HG02884 (cell line): ENCODE data around the gene MYT1.

Experiments used
- ATAC-seq: cut with Tn5 transposase; IDR thresholded peaks from one replicate; pipeline ENCODE4 v1.9.1; 2021; ENCODE audit warnings: mild to moderate bottlenecking, moderate library complexity; ENCODE audit not compliant: unreplicated experiment

Gene MYT1

DNA sequence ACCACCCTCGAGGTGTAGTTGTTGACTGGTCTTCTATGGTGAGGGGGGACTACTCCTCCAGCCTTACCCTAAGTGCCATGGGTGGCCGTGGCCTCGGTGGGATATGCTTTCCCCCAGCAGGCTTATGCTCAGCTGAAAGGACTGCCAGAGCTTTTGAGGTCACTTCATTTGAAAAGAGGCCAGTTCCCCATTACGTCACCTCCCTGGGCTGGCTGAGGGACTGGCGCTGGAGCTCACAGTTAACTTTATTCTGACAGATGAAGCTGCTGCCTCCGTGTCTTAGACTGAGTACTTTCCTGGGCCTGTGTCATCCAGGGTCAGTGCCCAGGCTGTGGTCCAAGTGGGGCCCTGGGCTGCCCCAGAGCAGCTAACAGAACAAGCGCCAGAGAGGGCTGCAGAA is 48.5 kb downstream of the MYT1 start:
- ATAC-seq = no peak

DNA sequence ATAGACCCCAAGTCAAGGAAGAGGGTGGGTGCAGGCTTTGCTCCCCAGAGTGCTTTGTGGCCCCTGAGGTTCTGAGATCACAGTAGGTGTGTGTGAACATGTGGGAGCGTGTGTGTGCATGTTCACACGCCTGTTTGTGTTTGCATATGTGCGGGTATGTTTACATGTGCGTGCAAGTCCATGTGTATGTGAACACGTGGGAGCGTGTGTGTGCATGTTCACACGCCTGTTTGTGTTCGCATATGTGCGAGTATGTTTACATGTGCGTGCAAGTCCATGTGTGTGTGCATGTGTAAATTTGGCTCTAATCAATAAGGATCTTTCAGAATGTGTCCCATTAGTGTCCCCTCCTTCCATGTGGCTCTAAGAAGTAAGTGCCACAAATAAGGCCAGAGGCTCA is 49.9 kb downstream of the MYT1 start:
- no peak for ATAC-seq

DNA sequence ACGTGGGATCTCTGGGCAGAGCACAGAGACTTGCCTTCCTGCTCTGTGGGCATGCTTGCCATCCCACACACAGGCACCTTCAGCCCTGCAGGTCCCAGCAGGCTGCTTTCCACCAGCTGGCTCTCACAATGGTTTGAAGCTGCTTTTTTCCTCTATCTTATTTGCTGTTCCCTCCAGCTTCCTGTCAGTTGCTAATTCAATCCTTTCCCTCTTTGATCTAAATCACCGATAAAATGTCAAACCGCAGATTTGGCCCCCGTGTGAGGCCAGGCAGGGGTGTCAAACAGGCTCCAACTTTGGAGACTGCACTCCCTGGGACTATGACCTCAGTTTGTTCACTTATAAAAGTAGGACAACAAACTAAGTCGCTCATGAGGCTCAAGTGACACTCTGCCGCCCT is 50.7 kb downstream of the MYT1 start:
- ATAC-seq = no peak

DNA sequence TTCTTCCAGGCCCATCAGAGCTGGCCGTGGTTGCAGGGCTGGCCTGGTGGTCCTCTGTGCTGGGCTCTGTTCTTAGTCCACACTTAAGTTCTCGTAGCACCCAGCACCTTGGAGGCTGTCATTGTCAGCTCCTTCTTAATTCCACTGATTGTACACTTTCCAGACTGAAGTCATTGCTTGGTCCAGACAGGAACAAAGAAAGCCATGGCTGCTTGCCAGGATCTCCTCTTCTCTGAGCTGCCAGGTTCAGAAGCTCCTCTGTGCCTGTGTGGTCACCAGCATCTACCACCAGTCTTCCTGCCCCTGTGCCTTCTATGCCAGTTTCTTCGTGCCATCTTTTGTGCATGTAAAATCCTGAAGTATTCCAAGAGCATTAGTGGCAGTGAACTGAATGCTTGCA is 51.8 kb downstream of the MYT1 start:
- no peak for ATAC-seq

DNA sequence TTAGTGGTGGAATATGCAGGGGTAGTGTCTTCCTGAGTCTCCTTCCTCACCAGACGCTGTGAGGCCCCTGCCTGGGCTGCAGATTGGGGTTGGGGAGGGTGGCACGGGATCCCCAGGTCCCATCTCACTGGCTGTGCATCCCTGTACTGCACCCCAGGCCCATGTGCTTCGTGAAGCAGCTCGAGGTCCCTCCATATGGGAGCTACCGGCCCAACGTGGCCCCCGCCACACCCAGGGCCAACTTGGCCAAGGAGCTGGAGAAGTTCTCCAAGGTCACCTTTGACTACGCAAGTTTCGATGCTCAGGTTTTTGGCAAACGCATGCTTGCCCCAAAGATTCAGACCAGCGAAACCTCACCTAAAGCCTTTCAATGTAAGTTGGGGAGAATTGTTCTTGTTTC is 52.7 kb downstream of the MYT1 start:
- no peak for ATAC-seq

DNA sequence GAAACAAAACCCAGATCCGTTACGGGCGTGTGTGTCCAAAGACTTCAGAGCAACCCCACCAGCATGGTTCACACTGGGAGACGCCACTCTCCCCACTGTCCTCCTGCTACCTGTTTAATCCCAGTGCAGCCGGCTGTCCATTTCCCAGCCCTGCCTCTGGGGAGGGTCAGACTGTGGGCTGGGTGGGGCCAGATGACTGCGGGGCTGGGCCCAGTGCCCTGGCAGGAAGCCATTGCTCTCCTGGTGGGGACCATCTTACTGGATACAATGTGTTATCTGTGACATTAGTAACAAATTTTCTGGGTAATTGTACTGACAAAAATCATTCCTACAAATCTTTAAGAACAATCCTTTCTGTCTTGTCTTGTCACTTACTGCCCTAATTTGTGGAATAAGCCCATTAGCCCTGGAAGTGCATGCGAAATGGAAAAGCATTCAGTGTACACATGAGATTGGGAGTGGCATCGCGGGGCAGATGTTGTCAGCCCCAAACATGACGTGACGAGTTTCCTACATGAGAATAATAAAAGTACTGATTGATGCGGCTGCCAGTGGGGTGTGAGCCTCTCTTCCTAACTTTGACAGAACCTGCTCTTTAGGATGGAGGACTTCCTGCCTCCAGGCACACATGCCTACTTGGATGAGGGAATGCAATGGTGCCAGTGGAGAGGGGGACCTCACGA is 53.4 kb downstream of the MYT1 start:
- ATAC-seq = no peak

DNA sequence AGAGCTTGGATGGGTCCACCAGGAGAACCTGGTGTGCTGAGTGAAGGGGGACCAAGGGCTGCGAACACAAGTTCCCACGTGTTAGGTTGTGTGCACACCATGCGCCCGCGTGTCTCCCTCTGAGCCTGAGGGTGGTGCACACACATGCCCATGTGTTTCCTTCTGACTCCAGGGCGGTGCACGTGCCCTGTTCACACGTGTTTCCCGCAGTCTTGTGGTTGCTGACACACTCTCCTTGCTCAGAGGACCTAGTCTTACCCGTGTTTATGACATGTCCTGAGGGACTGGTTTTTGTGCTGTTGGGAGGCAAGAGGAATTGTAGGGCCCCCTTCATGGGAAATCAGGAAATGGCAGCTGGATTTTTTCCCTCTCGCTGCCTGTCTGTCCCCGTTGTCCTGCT is 55.0 kb downstream of the MYT1 start:
- no peak for ATAC-seq

DNA sequence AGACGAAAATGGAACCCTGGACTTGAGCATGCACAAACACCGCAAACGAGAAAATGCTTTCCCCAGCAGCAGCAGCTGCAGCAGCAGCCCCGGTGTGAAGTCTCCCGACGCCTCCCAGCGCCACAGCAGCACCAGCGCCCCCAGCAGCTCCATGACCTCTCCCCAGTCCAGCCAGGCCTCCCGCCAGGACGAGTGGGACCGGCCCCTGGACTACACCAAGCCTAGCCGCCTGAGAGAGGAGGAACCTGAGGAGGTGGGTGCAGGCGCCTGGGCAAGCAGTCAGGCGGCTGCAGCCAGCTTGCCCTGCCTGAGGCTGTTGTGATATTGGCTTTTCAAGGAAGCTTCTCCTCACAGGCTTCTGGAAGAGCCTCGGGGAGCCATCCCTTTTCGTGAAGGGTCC is 55.5 kb downstream of the MYT1 start:
- no peak for ATAC-seq

DNA sequence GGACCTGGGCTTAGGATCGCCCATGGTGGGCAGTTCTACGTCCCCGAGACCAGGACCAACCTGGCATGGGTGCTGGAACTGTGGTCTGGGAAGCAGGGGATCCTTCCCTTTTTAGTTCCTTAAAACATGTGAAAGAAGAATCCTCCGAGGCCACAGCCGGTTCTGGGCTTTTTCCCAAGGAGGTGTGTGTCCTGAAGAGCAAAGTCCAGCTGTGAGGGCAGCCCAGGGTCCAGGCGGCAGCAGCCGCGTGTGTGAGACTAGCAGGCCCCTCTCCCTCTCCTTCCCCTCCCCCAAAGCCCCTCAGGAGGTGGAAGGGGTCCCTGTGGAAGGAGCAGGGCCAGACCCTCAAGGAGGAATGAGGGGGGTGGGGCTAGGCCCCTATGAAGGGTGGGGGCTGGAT is 56.2 kb downstream of the MYT1 start:
- ATAC-seq = no peak

DNA sequence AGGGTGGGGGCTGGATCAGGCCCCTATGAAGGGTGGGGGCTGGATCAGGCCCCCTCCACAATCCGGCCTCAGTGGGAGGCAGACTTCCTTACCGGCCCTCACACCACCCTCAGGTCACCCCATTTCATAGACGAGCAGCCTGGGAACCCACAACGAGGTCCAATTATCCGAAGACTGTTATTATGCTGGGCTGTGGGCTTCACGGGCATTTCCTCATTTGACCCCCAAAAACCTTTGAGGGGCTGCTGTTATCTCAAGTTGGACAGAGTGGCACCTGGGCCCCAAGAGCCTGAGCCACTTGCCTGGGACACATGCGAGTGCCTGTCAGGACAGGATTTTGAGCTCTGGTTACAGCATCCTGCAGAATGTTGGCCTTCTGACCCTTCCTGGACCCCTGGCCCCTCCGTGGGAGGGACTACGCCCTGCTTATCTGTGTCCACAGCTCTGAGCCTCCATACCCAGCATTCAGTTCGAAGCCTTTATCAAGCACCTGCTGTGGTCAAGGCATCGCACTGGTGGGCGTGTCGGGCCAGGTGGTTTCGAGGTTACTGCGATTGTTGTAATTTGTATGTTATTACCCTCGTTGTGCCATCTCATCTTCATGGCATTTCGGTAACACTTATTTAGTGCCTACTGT is 56.8 kb downstream of the MYT1 start:
- no peak for ATAC-seq

DNA sequence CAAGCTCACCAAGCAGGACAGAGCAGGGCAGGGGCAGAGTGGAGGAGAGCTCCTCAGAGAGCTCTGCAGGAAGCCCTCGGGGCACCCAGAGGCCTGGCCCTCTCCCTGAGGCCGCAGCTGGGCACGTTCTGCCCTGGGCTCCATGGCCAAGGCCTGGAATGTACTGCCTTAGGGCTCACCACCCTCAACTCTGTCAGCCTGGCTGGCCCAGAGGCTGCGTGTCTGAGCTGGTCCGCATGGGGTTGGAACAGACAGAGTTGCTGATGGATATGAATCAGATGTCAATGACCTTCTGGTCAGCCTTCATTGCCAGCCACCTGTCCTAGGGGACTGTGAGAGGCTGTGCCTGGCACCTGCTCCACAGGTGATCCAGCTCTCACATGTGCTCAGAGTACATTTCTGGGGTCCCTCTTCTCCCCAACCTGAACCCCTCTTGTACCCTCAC is 58.1 kb downstream of the MYT1 start:
- no peak for ATAC-seq

DNA sequence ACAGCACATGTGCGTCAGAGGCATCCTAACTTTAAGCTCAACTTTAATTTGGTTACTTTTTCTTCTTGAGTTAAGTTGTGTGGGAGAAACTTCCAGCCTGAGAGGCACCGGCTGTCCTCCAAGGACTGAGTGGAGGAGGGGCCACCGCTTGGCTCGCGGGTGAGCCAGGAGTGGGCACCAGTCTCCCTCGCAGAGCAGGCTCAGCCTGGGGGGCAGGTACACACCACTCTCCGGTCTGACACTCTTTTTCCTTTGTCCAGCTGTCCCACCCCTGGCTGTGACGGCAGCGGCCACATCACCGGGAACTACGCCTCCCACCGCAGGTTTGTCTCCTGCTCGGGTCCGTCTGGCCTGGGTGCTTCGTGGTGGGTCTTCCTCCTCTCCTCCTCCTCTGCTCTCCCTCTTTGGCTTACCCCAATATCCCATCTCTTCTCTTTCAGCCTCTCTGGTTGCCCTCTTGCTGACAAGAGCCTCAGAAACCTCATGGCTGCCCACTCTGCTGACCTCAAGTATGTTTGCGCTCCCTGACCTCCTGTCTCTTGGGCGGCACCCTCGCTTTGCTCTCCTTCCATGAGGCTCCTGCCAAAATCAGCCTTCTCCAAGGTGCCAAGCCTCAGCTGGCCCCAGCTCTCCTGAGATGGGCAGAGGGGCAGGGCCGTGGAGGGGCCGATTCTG is 58.7 kb downstream of the MYT1 start:
- no peak for ATAC-seq

DNA sequence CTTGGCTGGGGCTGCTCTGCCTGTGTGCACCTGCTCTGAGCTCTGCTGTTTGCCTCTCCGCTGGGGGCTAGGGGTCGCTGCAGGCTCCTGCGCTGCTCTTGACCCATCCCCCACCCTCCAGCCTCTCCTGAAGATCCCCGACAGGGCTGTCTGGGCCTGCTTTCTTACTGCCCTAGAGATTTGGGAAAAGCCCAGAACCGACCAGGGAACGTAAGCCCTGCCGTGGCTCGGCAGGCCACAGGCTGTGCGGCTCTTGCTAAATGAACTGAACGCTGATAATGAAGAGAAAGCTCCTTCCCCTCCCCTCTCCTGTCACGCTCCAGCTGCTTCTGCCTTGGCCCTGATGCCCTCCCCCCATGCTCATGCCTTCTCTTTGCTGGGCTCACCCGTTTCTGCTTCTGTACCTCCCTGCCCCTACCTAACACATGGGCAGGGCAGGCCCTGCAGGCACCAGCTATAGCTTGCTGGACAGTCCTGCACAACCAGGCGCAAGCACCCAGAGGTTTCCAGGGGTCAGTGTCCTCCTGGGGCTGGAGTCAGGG is 59.3 kb downstream of the MYT1 start:
- no peak for ATAC-seq

DNA sequence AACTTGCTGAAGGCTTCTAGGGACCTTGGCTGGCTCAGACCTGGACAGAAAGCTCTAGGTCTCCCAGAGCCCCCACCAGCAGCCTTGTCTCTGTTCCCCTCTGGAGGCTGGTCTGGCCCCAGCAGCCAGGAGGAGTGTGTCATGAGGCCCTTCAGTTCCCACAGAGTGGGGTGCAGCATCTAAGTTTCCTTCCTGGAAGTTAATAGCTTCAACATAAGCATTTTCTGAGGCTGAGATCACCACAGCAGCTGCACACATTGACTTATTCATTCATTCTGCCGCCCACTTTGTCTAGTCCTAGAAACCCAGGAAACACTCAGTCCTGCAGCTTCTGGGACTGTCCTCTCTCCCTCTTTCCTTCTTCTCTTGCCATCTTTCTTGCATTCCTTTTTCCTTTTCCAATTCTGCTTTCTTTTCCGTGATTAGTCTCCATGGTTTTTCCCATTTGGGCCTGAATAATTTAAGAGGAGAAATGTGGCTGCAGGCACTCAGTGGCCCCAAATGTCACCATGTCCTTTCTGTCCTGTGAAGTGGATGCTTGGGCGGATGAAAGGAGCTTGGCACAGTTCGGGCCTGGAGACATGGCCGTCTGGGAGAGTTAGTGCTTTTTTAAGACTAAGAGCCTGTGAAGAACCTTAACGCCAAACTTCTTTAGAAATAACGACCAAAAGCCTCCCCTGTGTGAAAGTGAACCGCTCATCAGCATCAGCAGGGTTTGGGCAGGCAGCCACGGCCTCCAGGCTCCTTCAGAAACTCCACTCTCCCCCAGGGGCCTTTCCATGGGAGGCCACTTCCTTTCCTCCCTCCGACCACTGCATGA is 60.3 kb downstream of the MYT1 start:
- ATAC-seq = no peak

DNA sequence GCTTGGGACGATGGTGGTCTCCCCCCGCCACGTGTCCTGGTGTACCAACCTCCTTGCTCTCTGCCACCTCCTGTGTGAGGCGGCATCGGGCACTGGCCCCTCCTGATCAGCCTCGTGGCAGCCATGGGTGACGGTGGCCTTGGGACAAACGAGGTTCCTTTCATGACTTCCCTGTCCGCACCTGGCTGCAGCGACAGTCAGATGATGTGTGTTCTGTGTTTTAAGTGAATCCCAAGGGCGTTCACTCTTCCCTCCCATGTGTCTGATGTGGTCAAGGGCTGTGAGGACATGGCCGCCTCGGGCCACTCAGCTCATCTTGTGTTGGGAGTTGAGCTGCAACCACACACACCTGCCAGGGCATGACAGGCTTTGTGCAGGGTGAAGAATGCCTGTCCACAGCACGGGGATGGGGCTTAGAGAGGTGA is 60.9 kb downstream of the MYT1 start:
- no peak for ATAC-seq

DNA sequence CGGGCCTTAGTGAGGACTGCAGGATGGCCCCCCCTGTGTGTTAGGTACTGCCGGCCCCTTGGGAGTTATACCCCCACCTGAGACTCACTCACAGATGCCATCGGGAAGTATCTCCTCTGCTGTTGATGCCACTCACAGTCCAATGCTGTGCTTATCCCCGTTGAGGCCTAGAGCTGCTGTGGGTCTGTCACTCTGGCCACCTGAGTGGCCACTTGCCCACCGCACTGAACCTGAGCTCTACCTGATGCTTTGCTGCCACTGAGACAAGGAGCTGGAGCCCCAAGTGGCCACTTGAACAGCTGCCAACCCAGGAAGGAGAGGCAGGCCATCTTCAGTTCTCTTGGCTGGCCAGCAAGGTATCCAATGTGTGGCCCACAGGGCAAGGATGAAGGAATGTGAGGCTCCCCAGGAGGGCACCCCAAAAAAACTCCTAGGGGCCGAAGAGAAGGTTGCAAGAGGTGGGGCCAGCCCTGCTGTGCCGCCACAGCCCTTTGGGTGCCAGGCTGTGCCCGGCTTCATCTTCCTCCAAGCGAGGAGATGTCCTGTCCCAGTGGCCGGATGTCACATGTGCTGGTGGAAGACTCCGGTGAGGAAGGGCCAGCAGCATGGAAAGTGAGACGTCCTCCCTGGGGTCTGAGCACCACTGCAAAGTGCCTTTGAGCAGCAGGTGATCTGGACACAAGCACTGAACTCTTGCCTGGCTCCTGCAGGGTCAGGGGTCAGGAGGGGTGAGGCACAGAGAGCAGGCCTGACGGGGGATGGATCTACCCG is 61.8 kb downstream of the MYT1 start:
- no peak for ATAC-seq

DNA sequence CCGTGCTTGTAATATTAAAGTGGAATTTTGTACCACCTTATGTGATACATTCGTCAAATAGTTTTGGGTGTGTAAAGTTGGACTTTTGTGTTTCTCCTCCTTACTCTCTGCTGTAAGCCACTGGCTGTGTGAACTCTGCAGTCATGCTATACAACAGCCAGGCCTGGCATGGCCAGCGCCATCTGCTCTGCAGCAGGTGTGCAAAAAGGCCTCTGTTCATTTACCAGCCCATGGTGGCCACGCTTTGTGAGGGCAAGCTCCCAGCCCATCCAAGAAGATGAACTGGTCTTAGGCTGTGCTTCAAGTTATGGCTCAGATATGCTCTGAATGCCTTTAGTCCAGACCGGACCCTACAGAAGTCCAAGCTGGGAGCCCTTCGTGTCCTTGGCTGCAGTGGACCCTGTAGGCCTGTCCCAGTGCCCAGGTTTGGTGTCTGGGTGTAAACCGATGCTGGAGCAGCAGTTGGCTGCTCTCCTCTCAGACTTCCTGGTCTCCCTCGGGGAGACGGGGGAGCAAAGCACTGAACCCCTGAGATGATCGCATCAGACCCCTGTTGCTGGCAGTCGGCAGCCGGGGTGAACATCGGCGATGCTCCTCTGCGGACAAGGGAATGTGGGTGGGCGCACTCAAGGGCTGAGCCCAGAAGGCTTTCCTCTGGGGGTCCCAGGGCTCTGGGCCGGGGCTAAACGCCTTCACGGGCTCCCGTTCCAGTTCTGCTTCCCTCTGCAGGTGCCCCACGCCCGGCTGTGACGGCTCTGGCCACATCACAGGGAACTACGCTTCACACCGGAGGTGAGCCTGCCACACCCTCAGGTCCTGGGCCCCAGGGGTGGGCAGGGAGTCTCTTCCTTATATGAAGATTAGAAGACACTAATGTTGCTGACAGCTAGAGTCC is 62.7 kb downstream of the MYT1 start:
- ATAC-seq = no peak

DNA sequence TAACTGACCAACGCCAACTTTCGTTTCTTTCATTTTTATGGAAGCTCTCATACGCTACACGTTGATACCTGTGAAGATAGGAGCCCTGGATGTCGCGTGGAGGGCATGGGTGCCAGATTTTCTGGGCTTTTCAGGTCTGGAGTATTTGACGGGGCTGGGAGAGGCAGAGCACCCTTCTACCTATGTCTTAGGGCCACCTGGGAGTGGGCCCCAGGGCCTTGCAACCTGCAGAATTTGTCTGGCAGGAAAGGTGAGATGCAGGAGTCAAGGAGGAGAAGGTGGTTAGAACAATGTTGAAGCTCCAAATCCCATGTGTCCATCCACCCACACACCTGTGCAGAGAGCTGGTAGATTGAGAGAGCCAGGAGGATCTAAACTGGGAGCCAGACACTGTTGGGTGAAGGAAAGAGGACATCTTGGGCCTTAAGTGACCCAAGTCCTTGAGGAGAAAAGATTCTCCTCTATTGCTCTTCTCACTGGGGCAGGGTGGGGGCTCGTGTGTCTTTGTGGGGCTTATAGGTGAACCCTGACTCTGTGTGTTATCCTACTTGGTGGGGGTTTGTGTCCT is 63.9 kb downstream of the MYT1 start:
- ATAC-seq = no peak
